ENCODE results near the gene KRTAP1-5. TPM values are rescaled to one million over a fixed set of nuclear protein-coding genes. Genes with fewer than 3 reads are reported as not detected.
"Not testable (repeated sequence)": the region's sequence is repeated elsewhere in the genome, so short reads cannot be mapped to it uniquely, and the experiment has no call there.

Gene KRTAP1-5
- total RNA-seq, result not detected in 2 replicates

DNA sequence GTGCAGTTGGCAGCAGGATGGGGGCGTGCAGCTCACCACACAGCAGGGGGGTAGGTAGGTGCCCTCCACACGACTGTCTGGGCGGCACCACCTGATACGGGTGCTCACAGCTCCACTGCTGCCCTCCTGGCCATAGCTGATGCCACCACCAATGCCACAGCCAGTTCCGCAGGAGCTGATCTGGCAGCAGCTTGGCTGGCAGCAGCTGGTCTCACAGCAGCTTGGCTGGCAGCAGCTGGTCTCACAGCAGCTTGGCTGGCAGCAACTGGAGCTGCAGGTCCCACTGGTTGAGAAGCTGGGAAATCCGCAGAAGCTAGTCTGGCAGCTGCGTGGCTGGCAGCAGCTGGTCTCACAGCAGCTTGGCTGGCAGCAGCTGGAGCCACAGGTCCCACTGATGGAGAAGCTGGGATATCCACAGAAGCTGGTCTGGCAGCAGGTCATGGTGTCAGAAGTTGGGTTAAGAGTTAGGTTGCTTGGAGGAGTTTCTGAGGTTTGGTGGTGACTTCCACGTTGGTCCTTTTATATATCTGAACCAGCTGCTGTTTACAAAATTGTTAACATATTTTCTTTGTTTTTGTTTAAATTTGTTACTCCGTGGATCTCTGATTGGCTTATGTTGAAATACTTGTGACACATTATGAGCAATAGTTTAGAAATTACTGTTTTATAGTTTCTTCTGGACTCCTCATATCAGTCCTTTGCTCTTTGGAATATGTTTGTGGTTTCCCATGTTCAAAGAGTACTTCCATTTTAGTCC lies at the start of gene KRTAP1-5:
Gene KRTAP1-5, minus strand, starts transcription at position 494 of the 757 bp plus-strand sequence. Its CDS starts 53 bp downstream, at position 441.
- no peak for DNase-seq (ENCODE audit: low read depth, low spot score)

DNA sequence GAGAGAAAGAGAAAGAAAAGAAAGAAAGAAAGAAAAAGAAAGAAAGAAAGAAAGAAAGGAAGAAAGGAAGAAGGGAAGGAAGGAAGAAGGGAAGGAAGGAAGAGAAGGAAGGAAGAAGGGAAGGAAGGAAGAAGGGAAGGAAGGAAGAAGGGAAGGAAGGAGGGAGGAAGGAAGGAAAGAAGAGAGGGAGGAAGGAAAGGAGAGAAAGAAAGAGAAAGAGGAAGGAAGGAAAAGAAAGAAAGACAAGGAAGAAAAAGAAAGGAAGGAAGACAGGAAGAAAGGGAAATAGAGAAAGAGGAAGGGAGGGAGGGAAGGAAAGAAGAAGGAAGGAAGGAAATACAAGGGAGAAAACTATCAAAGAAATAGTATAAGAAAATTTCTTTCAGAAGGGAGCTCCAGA lies 49.8 kb upstream of the KRTAP1-5 start:
- DNase-seq (ENCODE audit: low read depth, low spot score), result no peak

DNA sequence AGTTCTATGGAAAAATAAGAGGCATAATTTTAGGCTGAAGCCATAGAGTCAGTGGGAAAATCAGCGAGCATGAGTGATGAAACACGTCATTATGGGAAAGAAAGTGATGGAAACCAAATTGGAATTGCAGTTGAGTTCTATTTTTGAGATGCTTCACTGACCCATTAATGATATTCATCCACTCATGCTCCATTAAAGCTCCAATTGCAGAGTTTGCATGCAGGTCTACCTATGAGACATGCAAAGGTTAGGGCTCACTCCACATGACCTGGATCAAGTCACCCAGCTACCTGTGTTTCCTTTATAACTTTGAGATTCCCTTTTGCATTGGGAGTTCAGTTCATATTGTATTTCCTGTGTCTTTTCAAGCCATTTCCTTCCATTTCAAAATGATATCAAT lies 46.7 kb upstream of the KRTAP1-5 start:
- no peak for DNase-seq (ENCODE audit: low read depth, low spot score)

DNA sequence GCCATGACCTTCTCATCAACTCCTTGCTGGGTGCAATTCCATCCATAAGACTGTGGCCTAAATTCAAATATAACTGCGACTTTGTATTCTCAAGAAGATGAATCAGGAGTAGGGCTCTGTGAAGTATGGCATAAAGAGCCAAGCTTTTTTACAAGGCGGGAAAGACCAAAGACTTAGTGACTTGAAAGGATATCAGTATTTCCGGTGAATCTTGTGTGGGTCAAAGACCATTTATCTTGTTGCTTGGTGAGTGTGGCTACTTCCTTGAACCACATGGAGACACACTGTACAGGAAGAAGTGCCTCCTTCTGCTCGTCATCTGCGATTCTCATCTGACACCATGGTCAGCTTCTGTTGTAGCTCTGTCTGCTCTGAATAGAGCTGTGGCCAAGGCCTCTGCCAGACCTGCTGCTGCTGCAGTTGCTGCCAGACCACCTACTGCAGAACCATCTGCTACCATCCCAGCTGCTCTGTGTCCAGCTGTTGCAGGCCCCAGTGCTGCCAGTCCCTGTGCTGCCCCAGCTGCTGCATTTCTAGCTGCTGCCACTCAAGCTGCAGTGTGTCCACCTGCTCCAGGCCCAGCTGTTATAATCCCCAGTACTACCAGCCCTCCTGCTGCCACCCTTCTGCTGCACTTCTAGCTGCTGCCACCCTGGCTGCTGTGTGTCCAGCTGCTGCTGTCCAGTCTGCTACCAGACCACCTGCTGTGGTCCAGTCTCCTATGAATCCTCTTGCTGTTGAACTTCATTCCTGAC lies 44.8 kb upstream of the KRTAP1-5 start:
- DNase-seq (ENCODE audit: low read depth, low spot score), result no peak

- DNase-seq (ENCODE audit: low read depth, low spot score), result no peak
These were observed 42.0 kb upstream of the KRTAP1-5 start for GRCh38 chr17:41069031-41069430.

DNA sequence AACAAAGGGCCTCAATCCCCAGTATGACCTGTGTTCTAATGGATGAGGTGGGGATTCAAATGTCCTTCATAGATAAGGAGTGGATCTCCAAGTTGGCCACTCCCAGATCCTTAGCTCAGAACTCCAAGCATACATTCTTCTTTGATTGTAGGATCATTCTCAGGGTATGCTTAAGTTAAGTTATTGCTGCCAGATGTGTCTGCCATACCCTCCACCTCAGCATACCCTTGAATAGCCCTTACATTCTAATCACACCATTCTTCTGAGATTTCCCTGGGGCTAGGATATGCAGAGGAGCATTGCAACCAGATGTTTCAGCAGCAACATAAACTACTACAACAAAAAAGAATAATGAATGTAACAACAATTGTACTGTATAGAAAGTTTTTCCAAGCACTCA lies 40.3 kb upstream of the KRTAP1-5 start:
- DNase-seq (ENCODE audit: low read depth, low spot score), result no peak

DNA sequence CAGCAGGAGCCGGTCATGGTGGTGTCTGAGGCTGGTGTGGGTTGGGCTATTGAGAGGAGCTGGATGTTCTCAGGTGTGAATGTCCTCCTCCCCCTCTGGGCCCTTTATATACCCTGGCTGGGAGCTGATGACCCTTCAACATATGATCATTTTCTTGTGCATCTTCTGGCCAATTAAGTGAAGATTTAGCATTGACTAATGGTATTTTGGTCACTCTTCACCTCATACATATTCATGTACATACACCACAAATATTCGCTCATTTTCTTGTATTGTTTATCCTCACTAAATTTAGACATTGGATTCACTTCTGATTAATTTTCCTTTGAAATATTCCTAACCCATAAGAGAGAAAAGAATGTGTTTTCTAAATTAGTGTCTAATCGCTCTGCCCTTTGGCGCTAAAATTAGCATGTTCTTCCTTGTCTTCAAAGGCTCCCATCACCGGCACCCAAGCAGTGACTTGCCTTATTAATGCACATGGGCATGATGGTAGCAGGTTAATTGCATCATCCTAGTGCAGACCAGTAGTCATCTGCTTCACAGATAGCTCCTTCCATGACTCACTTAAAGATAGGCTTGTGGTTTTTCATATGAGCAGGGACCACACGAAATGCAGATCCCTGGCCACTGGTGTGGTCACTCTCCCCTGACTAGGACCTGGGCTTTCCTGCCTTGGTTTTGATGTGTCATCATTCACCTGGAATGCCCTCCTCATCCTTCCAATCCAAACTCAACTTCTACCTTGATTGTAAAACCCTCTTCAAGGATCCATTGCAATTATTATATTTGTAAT lies 39.0 kb upstream of the KRTAP1-5 start, which contains the start of gene KRTAP2-4:
Gene KRTAP2-4, minus strand, starts transcription at position 51 of the 796 bp plus-strand sequence. Its CDS starts 34 bp downstream, at position 17.
- no peak for DNase-seq (ENCODE audit: low read depth, low spot score)

GRCh38 chr17:41065016-41065689 lies 38.1 kb upstream of the KRTAP1-5 start:
- not testable (repeated sequence) for DNase-seq (ENCODE audit: low read depth, low spot score)

DNA sequence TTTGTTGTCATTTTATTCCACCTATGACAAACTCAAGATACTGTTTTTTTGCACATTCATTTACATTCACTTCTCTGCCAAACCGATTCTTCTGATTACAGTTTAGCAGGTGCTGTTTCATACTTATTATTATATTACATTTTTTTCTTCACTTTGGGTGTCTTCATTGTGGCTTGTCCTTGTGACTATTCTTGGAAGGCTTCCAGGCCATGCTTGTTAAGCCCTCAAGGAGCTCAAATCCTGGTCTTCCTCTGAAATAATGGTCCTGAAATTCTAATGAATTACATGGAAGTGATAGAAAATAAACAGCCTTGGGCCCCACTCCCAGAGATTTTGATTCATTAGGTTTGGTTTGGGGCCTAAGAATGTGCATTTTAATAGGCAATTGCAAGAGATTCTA lies 37.3 kb upstream of the KRTAP1-5 start:
- DNase-seq (ENCODE audit: low read depth, low spot score), result no peak

DNA sequence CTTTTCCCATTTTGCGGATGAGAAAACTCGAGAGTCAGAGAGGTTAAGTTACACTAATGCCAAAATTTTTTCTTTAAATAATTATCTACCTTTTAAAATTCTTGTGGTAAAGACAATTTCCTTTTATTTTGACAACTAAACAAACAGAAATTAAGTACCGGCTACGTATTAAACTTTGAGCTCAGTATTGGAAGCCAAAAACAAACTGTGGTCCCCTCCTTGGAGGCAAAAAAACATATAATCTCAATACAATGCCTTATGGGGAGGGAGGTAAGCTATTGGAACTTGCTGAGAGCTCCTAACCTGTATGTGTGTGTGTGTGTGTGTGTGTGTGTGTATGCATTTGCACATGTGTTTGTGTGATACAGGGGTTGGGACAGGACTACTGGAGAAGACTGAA lies 36.4 kb upstream of the KRTAP1-5 start:
- DNase-seq (ENCODE audit: low read depth, low spot score), result no peak

GRCh38 chr17:41061964-41062363 lies 35.0 kb upstream of the KRTAP1-5 start:
- DNase-seq (ENCODE audit: low read depth, low spot score), result no peak

DNA sequence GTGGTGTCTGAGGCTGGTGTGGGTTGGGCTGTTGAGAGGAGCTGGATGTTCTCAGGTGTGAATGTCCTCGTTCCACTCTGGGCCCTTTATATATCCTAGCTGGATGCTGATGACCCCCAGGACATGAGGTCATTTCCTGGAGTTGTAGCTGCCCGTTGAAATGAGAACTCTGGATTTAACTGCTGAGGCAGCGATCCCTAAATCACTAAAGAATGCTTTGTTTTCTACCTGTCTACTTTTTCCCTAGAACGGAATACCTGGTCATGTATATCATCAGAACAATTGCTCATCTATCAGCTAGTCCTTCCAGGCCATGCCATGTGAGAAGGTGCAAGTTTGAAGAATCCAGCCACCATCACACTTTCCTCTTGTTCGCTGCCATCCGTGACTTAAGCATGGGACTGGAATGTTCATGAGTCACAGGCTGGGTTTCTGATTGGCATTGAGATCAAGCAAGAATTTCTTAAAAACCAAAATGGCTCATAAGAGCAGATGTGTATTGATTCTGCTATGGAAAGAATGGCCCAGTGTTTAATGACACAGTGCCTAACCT lies 33.1 kb upstream of the KRTAP1-5 start, which contains the start of gene KRTAP2-3:
Gene KRTAP2-3, minus strand, starts transcription at position 63 of the 553 bp plus-strand sequence. CDS start 64 bp downstream, outside the sequence.
- DNase-seq (ENCODE audit: low read depth, low spot score), result no peak

DNA sequence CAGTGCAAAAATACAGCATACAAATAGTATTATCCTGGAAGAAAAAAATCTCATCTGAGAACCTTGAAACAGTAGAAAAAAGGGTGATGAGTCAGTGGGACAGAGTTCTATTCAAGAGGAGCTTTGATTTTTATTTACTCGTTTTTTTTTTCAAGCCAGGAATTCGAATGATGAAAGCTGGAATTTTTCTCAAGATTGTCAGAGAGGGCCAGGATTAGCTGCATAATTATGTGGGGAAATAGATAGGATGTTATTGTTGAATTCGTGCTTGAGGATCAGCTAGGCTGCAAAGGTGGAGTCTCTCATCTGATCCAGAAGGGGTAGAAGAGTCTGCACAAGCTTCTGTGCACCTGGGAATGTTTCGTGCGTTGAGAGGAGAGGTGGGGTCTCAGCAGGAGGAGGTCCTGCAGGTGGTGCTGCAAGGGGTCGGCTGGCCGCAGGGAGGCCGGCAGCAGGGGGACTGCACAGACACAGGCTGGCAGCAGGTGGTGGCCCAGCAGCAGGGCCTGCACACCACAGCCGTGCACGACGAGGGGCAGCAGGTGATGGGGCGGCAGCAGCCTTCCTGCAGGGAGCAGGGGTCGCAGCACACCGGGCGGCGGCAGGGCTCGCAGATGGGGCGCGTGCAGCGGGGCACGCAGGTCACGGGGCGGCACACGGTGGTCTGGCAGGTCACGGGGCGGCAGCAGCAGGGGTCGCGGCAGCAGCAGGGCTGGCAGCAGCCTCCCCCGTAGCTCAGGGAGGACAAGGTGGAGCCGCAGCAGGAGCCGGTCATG lies 32.5 kb upstream of the KRTAP1-5 start:
- DNase-seq (ENCODE audit: low read depth, low spot score), result not testable (repeated sequence)

DNA sequence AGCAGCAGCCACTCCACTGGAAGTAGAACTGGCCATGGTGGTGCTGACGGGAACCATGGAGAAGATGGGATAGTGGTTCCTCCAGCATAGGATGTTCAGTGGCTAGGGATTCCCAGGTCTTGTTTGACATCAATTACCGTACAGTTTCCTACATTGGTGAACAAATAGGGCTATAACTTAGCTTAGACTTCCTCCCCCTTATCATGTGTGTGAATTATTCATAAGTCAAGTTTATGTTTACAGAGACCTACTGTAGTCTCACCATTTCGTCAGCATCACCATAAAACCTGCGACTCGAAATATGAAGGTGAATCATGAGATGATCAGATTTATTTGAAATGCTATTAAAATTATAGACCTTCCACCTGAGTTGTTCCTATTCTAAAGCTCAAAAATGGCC lies 31.7 kb upstream of the KRTAP1-5 start:
- no peak for DNase-seq (ENCODE audit: low read depth, low spot score)

DNA sequence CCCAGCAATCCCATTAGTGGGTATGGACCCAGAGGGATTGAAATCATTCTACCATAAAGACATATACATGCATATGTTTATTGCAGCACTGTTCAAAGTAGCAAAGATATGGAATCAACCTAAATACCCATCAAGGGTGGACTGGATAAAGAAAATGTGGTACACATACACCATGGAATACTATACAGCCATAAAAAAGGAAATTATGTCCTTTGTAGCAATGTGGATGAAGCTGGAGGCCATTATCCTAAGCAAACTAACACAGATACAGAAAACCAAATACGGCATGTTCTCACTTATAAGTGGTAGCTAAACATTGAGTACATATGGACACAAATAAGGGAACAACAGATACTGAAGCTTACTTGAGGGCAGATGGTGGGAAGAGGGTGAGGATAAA lies 30.5 kb upstream of the KRTAP1-5 start:
- no peak for DNase-seq (ENCODE audit: low read depth, low spot score)

DNA sequence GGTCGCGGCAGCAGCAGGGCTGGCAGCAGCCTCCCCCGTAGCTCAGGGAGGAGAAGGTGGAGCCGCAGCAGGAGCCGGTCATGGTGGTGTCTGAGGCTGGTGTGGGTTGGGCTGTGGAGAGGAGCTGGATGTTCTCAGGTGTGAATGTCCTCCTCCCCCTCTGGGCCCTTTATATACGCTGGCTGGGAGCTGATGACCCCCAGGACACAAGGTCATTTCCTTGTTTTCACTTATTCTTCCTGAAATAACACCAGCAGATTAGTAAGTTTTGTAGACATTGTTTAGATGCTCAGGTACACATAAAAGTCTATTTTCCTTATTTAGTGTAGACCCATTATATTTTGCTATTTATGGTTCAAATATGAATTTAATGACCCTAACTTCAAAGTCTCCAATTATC lies 28.1 kb upstream of the KRTAP1-5 start, which contains the start of gene KRTAP2-2:
Gene KRTAP2-2, minus strand, starts transcription at position 101 of the 400 bp plus-strand sequence. Its CDS starts 19 bp downstream, at position 82.
- DNase-seq (ENCODE audit: low read depth, low spot score), result not testable (repeated sequence)

DNA sequence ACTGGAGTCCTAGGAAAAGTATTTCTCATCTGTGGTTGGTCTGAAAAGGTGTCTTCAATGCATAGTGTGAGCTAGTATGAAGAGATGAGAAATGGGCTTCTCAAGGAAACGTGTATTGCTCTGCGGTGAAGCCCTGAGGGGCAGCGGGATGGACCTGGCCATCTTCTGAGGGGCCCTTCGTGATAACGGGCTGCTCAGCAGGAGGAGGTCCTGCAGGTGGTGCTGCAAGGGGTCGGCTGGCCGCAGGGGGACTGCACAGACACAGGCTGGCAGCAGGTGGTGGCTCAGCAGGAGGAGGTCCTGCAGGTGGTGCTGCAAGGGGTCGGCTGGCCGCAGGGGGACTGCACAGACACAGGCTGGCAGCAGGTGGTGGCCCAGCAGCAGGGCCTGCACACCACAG lies 27.5 kb upstream of the KRTAP1-5 start:
- DNase-seq (ENCODE audit: low read depth, low spot score), result not testable (repeated sequence)

GRCh38 chr17:41054025-41054424 lies 27.0 kb upstream of the KRTAP1-5 start:
- DNase-seq (ENCODE audit: low read depth, low spot score), result no peak

DNA sequence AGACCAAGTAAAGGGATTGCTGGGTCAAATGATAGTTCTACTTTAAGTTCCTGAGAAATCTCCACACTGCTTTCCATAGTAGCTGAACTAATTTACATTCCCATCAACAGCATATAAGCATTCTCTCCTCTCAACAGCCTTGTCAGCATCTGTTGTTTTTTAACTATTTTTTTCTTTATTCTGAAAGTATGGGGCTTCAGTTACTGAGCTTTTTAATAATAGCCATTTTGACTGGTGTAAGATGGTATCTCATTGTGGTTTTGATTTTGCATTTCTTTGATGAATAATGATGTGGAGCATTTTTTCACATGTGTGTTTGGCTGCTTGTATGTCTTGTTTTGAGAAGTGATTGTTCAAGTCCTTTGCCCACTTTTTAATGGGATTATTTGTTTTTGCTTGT lies 25.6 kb upstream of the KRTAP1-5 start:
- no peak for DNase-seq (ENCODE audit: low read depth, low spot score)

- no peak for DNase-seq (ENCODE audit: low read depth, low spot score)
These were observed 22.1 kb upstream of the KRTAP1-5 start for GRCh38 chr17:41049110-41049509.
